GM12878 (cell line): ENCODE measurements around the gene ZNF526.

Source experiments
- BCL11A ChIP-seq: IDR thresholded peaks from 2 replicates; pipeline ENCODE4 v1.6.1; 2011; ENCODE audit warnings: low read depth, low read length
- CBX5 ChIP-seq: sonication (generic); IDR thresholded peaks from 2 replicates; pipeline ENCODE4 v1.6.1; 2016; ENCODE audit warnings: low read depth, moderate library complexity, mild to moderate bottlenecking, inconsistent platforms
- FOS ChIP-seq: IDR thresholded peaks from 3 replicates; pipeline ENCODE4 v1.6.1; 2011; ENCODE audit warnings: borderline replicate concordance; ENCODE audit not compliant: insufficient read length; ENCODE audit errors: extremely low read depth
- NRF1 ChIP-seq: conservative IDR thresholded peaks from 2 replicates; pipeline ENCODE4 v1.6.1; 2011; ENCODE audit warnings: mild to moderate bottlenecking, low read depth, low read length, improper control_type of control experiment
- PML ChIP-seq: IDR thresholded peaks from 2 replicates; pipeline ENCODE4 v1.6.1; 2012; ENCODE audit warnings: low read length, inconsistent platforms
- POLR2A ChIP-seq: IDR thresholded peaks from 2 replicates; pipeline ENCODE4 v1.6.1; 2011; ENCODE audit warnings: low read depth, mild to moderate bottlenecking, low read length
- YY1 ChIP-seq: IDR thresholded peaks from 2 replicates; pipeline ENCODE4 v1.6.1; 2011; ENCODE audit warnings: low read depth, mild to moderate bottlenecking, low read length
- ZNF24 ChIP-seq: fragments of 450-650 bp; IDR thresholded peaks from 2 replicates; pipeline ENCODE4 v1.6.1; 2017; ENCODE audit warnings: antibody characterized with exemption, mild to moderate bottlenecking
- TF ChIP-seq, protein P1 (sequence below), 3 experiments: IDR thresholded peaks in 2 of 3; conservative IDR thresholded peaks in 1 of 3; 2 replicates each; pipeline ENCODE4 v1.5.1; 2011; ENCODE audit warnings: low read depth in 3 of 3, low read length in 3 of 3, mild to moderate bottlenecking in 3 of 3, control low read depth in 2 of 3, moderate library complexity in 2 of 3, inconsistent platforms in 1 of 3, mixed read lengths in 1 of 3; ENCODE audit not compliant: control insufficient read depth in 2 of 3, insufficient read depth in 1 of 3; ENCODE audit errors: extremely low read depth in 1 of 3
- TF ChIP-seq, protein P2 (sequence below): IDR thresholded peaks from 2 replicates; pipeline ENCODE4 v1.6.1; 2012; ENCODE audit warnings: low read depth, low read length, improper control_type of control experiment
- TF ChIP-seq, protein P3 (sequence below): IDR thresholded peaks from 2 replicates; pipeline ENCODE4 v1.6.1; 2012; ENCODE audit warnings: mild to moderate bottlenecking, low read depth, low read length

DNA sequence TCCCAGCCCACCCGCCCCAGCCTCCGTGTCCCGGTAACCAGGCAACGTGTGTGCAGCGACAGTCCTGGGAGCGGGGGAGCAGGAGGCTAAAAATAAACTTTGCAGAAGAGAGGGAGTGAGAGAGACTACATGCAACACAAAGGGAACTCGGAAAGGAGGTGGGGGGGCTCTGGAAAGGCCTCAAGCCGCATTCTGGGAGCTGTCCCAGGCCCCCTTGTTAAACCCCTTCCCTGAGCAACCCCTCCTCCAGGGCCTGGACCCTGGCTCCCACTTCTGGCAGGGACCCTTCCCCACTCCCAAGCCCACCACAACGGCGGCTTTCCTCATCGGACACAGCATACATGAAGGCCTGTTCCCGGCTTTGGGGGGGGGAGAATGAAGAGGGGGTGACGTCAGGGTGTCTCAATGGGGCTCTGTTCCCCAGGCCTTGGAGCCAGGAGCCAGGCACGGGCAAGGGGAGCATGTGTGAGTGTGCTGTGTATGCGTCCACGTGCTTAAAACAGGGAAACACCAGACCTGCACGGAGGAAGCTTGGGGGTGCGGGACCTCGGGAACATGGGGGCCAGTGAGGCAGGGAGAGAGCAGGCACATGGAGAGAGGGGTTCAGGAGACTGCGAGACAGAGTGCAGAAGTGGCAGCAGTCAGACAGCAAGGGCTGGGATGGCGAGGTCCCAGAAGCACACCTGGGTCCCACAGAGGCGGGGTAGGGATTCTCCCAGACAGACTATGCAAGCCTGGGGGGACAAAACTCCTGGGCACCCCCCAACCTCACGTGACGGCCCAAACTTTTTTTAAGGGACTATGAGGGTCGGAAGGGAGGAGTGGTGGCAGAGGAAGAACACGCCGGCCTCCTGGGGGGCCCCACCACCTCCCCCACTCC, 32.5 kb downstream of the ZNF526 start:
- TF ChIP-seq BCL11A: no peak
- TF ChIP-seq YY1: no peak
- TF ChIP-seq, protein P1, sequence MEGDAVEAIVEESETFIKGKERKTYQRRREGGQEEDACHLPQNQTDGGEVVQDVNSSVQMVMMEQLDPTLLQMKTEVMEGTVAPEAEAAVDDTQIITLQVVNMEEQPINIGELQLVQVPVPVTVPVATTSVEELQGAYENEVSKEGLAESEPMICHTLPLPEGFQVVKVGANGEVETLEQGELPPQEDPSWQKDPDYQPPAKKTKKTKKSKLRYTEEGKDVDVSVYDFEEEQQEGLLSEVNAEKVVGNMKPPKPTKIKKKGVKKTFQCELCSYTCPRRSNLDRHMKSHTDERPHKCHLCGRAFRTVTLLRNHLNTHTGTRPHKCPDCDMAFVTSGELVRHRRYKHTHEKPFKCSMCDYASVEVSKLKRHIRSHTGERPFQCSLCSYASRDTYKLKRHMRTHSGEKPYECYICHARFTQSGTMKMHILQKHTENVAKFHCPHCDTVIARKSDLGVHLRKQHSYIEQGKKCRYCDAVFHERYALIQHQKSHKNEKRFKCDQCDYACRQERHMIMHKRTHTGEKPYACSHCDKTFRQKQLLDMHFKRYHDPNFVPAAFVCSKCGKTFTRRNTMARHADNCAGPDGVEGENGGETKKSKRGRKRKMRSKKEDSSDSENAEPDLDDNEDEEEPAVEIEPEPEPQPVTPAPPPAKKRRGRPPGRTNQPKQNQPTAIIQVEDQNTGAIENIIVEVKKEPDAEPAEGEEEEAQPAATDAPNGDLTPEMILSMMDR (IDR thresholded peaks at IDR 0.05 in 2 of 3, conservative IDR thresholded peaks at IDR 0.05 in 1 of 3; ENCODE audit: control insufficient read depth in 2 of 3, extremely low read depth in 1 of 3, insufficient read depth in 1 of 3, low read depth in 3 of 3, low read length in 3 of 3): no peak
- TF ChIP-seq, protein P2, sequence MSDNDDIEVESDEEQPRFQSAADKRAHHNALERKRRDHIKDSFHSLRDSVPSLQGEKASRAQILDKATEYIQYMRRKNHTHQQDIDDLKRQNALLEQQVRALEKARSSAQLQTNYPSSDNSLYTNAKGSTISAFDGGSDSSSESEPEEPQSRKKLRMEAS: no peak
- no peak for TF ChIP-seq ZNF24
- TF ChIP-seq, protein P3, sequence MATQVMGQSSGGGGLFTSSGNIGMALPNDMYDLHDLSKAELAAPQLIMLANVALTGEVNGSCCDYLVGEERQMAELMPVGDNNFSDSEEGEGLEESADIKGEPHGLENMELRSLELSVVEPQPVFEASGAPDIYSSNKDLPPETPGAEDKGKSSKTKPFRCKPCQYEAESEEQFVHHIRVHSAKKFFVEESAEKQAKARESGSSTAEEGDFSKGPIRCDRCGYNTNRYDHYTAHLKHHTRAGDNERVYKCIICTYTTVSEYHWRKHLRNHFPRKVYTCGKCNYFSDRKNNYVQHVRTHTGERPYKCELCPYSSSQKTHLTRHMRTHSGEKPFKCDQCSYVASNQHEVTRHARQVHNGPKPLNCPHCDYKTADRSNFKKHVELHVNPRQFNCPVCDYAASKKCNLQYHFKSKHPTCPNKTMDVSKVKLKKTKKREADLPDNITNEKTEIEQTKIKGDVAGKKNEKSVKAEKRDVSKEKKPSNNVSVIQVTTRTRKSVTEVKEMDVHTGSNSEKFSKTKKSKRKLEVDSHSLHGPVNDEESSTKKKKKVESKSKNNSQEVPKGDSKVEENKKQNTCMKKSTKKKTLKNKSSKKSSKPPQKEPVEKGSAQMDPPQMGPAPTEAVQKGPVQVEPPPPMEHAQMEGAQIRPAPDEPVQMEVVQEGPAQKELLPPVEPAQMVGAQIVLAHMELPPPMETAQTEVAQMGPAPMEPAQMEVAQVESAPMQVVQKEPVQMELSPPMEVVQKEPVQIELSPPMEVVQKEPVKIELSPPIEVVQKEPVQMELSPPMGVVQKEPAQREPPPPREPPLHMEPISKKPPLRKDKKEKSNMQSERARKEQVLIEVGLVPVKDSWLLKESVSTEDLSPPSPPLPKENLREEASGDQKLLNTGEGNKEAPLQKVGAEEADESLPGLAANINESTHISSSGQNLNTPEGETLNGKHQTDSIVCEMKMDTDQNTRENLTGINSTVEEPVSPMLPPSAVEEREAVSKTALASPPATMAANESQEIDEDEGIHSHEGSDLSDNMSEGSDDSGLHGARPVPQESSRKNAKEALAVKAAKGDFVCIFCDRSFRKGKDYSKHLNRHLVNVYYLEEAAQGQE: no peak
- TF ChIP-seq FOS: no peak
- no peak for TF ChIP-seq NRF1
- no peak for TF ChIP-seq PML
- TF ChIP-seq POLR2A: peak; percentile 60
- TF ChIP-seq CBX5: no peak
